HCT116 (cell line): ENCODE measurements around the gene NSMF. TPM values are rescaled to one million over a fixed set of nuclear protein-coding genes. Genes with fewer than 3 reads are reported as not detected.

Experiments
- ATAC-seq: fragments of 200-7000 bp; cut with Tn5 transposase; 2 replicates; pipeline ENCODE4 v1.9.1; 2020; ENCODE audit warnings: mild to moderate bottlenecking, moderate library complexity
- BruUV-seq: library from RNA; stranded (reverse); fragments of 400-500 nt; replicated peaks from 2 replicates; lab custom pipeline; 2021; lab: Mats Ljungman, UMichigan
- CTCF ChIA-PET: fragments of 300-600 bp; sonication (Branson Sonifier 250); formaldehyde crosslinking; loops from one replicate; lab custom pipeline; 2021; ENCODE audit warnings: antibody characterized with exemption; lab: Charles Lee
- POLR2A ChIA-PET: fragments of 300-600, 350-600 bp; sonication (Branson Sonifier 250); formaldehyde crosslinking; loops from one replicate; lab custom pipeline; 2021; ENCODE audit warnings: antibody characterized with exemption; lab: Charles Lee
- RAD21 ChIA-PET, 2 experiments: fragments of 300-600 bp; sonication (Branson Sonifier 250); formaldehyde crosslinking; loops; one replicate each; lab custom pipeline; 2023; ENCODE audit warnings: low total read pairs in 2 of 2; ENCODE audit not compliant: uncharacterized antibody in 2 of 2, unreplicated experiment in 2 of 2, low non-redundant PET in 1 of 2; lab: Charles Lee
- DNase-seq: peaks from one replicate; pipeline ENCODE4 v3.0.0-alpha.2; 2010; ENCODE audit warnings: low read depth, low spot score
- H2AFZ ChIP-seq: fragments of 200-600 bp; shearing (Covaris generic), sonication (generic); 2 replicates; pipeline ENCODE4 v1.6.1; 2017; ENCODE audit warnings: low read depth, mixed run types, mixed read lengths, antibody characterized with exemption, low read length; ENCODE audit not compliant: poor library complexity, severe bottlenecking
- H3K27ac ChIP-seq: 2 replicates; pipeline ENCODE4 v1.5.1; 2012; ENCODE audit warnings: low read depth, low read length
- H3K27me3 ChIP-seq: fragments of 200-600 bp; sonication (generic); 2 replicates; pipeline ENCODE4 v1.6.1; 2016; ENCODE audit warnings: mixed run types, low read length, mixed read lengths; ENCODE audit not compliant: insufficient read depth
- H3K36me3 ChIP-seq, 2 experiments: fragments of 200-500 bp in 1 of 2; fragments of 200-600 bp in 1 of 2; sonication (Bioruptor generic) in 1 of 2; sonication (generic) in 1 of 2; 2 replicates each; pipeline versions ENCODE4 v1.5.1 to v1.6.1; 2014 to 2016; ENCODE audit warnings: low read length in 2 of 2, inconsistent platforms in 1 of 2, mixed read lengths in 1 of 2, mixed run types in 1 of 2; ENCODE audit not compliant: insufficient read depth in 2 of 2, control insufficient read depth in 1 of 2
- H3K4me1 ChIP-seq, 2 experiments: fragments of 200-600 bp in 1 of 2; sonication (generic) in 1 of 2; 2 replicates each; pipeline versions ENCODE4 v1.5.1 to v1.6.1; 2012 to 2017; ENCODE audit warnings: low read length in 2 of 2, inconsistent platforms in 1 of 2, mild to moderate bottlenecking in 1 of 2, mixed read lengths in 1 of 2, mixed run types in 1 of 2, moderate library complexity in 1 of 2; ENCODE audit not compliant: insufficient read depth in 2 of 2, control insufficient read depth in 1 of 2
- H3K4me2 ChIP-seq: fragments of 200-600 bp; sonication (generic); 2 replicates; pipeline ENCODE4 v1.6.1; 2017; ENCODE audit warnings: mixed run types, low read length, mixed read lengths
- H3K4me3 ChIP-seq, 2 experiments: fragments of 200-600 bp in 1 of 2; sonication (generic) in 1 of 2; replicated peaks in 1 of 2; 2 replicates each; pipeline ENCODE4 v1.5.1; 2011 to 2016; ENCODE audit warnings: low read length in 2 of 2, control low read depth in 1 of 2, low read depth in 1 of 2, mild to moderate bottlenecking in 1 of 2, mixed read lengths in 1 of 2, mixed run types in 1 of 2
- H3K79me2 ChIP-seq: fragments of 200-600 bp; sonication (generic); 2 replicates; pipeline ENCODE4 v1.6.1; 2017; ENCODE audit warnings: mild to moderate bottlenecking, mixed run types, low read length, moderate library complexity, mixed read lengths; ENCODE audit not compliant: insufficient read depth
- H3K9ac ChIP-seq: fragments of 200-600 bp; sonication (generic); 2 replicates; pipeline ENCODE4 v1.6.1; 2016; ENCODE audit warnings: low read length, mixed read lengths
- H3K9me2 ChIP-seq: fragments of 200-600 bp; sonication (generic), shearing (Covaris generic); 2 replicates; pipeline ENCODE4 v1.6.1; 2017; ENCODE audit warnings: mixed run types, mild to moderate bottlenecking, moderate library complexity; ENCODE audit not compliant: insufficient read depth
- H3K9me3 ChIP-seq, 2 experiments: fragments of 200-500 bp in 1 of 2; fragments of 200-600 bp in 1 of 2; sonication (Bioruptor generic) in 1 of 2; sonication (generic) in 1 of 2; 2 replicates each; pipeline ENCODE4 v1.6.1; 2014 to 2017; ENCODE audit warnings: low read length in 2 of 2, mixed read lengths in 2 of 2, inconsistent platforms in 1 of 2, low read depth in 1 of 2, mild to moderate bottlenecking in 1 of 2, mixed run types in 1 of 2, moderate library complexity in 1 of 2; ENCODE audit not compliant: control insufficient read depth in 1 of 2, insufficient read depth in 1 of 2
- H4K20me1 ChIP-seq: fragments of 200-600 bp; sonication (generic), shearing (Covaris generic); 2 replicates; pipeline ENCODE4 v1.6.1; 2017; ENCODE audit warnings: mixed run types, mild to moderate bottlenecking, moderate library complexity; ENCODE audit not compliant: insufficient read depth
- CEBPB ChIP-seq: IDR thresholded peaks from 2 replicates; pipeline ENCODE4 v1.6.1; 2012; ENCODE audit warnings: low read depth
- EGR1 ChIP-seq: IDR thresholded peaks from 2 replicates; pipeline ENCODE4 v1.6.1; 2012; ENCODE audit warnings: low read depth
- ELF1 ChIP-seq: IDR thresholded peaks from 2 replicates; pipeline ENCODE4 v1.6.1; 2012; ENCODE audit warnings: low read depth, borderline replicate concordance
- JUND ChIP-seq: IDR thresholded peaks from 2 replicates; pipeline ENCODE4 v1.6.1; 2012
- SIN3A ChIP-seq: IDR thresholded peaks from 2 replicates; pipeline ENCODE4 v1.6.1; 2012; ENCODE audit warnings: low read depth
- TCF7L2 ChIP-seq: IDR thresholded peaks from 2 replicates; pipeline ENCODE4 v1.7.0; 2011; ENCODE audit warnings: borderline replicate concordance, inconsistent platforms; ENCODE audit not compliant: insufficient read depth, insufficient read length; ENCODE audit errors: extremely low read depth
- YY1 ChIP-seq: IDR thresholded peaks from 2 replicates; pipeline ENCODE4 v1.6.1; 2011; ENCODE audit warnings: low read length, low read depth, moderate library complexity, mild to moderate bottlenecking; ENCODE audit not compliant: insufficient replicate concordance; ENCODE audit errors: extremely low read depth
- intact Hi-C: fragments of 100-400 bp; cut with micrococcal nuclease; formaldehyde crosslinking; loops from 2 replicates; pipeline ENCODE4 v1.10.0; 2022
- microRNA-seq: library from miRNA; unstranded; fragments of <30 nt; microRNA quantifications from one replicate; pipeline ENCODE4, GENCODE V29; 2016; ENCODE audit warnings: borderline number of aligned reads
- total RNA-seq: library from RNA; stranded (reverse); gene quantifications from one replicate; pipeline ENCODE4 v1.2.1, GENCODE V29; 2021; ENCODE audit not compliant: unreplicated experiment
- TF ChIP-seq, protein P1 (sequence below): IDR thresholded peaks from 2 replicates; pipeline ENCODE4 v1.6.1; 2012; ENCODE audit warnings: low read depth

NSMF gene
- total RNA-seq, 1 experiment from 2014 or later = 81.9 TPM

DNA sequence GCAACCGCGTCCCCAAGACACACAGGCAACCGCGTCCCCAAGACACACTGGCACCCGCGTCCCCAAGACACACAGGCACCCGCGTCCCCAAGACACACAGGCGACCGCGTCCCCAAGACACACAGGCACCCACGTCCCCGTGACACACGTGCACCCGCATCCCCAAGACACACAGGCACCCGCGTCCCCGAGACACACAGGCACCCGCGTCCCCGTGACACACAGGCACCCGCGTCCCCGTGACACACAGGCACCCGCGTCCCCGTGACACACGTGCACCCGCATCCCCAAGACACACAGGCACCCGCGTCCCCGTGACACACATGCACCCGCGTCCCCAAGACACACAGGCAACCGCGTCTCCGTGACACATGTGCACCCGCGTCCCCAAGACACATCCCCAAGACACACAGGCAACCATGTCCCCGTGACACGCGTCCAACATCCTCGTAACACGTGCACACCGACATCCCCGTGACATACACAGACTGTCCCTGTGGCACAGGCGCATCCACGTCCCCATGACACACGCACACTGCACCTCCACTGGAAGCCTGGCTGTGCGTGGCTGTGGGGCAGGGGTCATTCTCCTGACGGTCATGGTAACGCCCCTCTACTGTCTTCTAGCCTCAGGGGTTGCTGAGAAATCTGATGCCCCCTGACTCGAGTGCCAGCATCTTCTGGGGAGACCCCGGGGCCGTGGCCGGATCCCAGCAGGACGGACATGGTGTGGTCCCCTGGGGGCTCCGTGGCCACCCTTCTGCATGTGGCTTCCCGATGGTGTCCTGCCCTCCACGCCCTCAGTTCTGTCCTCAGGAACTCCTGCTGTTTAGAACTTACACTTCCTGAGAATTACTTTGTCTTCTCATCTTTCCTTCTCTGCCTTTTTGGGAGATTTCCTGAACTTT is 60.3 kb downstream of the NSMF start (continued):
- TF ChIP-seq SIN3A (no peak), YY1 (no peak), JUND (no peak), EGR1 (no peak), ELF1 (no peak)
- TF ChIP-seq, protein P1, sequence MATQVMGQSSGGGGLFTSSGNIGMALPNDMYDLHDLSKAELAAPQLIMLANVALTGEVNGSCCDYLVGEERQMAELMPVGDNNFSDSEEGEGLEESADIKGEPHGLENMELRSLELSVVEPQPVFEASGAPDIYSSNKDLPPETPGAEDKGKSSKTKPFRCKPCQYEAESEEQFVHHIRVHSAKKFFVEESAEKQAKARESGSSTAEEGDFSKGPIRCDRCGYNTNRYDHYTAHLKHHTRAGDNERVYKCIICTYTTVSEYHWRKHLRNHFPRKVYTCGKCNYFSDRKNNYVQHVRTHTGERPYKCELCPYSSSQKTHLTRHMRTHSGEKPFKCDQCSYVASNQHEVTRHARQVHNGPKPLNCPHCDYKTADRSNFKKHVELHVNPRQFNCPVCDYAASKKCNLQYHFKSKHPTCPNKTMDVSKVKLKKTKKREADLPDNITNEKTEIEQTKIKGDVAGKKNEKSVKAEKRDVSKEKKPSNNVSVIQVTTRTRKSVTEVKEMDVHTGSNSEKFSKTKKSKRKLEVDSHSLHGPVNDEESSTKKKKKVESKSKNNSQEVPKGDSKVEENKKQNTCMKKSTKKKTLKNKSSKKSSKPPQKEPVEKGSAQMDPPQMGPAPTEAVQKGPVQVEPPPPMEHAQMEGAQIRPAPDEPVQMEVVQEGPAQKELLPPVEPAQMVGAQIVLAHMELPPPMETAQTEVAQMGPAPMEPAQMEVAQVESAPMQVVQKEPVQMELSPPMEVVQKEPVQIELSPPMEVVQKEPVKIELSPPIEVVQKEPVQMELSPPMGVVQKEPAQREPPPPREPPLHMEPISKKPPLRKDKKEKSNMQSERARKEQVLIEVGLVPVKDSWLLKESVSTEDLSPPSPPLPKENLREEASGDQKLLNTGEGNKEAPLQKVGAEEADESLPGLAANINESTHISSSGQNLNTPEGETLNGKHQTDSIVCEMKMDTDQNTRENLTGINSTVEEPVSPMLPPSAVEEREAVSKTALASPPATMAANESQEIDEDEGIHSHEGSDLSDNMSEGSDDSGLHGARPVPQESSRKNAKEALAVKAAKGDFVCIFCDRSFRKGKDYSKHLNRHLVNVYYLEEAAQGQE = no peak

DNA sequence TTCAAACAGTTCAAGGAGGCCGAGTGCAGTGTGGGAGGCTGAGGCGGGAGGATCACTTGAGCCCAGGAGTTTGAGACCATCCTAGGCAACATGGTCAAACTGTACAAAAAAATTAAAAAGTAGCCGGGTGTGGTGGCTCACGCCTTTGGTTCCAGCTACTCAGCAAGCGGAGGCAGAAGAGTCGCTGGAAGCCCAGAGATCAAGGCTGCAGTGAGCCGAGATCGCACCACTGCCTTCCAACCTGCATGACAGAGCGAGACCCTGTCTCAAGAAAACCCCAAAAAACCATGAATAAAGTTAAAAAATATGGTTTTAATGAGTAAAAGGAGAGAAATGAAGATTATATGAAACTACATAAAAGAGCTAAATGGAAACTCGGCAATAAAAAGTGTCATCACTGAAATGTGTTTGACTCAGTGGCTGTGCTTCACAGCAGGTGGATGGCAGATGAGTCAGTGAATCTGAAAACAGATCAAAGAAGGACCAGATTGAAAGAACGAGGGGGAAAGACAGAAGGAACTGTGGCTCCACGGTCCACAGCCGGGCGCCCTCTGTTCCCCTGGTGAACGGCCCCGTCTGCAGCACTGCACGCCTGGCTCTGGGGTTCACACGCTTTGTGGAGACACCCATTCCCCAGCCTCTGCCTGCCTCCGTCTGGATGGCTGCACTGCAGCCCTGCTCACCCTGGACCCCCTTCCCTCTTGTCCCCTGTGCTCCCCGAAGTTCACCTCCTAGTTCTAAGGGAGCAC is 61.3 kb downstream of the NSMF start:
- H3K4me3 ChIP-seq = no peak overlapping the region
- POLR2A ChIA-PET = no interaction called here
- no peak overlapping the region for H3K4me2 ChIP-seq
- no peaks in the 10 kb centered on the region for H3K9me3 ChIP-seq
- no peaks in the 10 kb centered on the region for H4K20me1 ChIP-seq
- no peak overlapping the region for H3K9ac ChIP-seq
- no peak overlapping the region for H2AFZ ChIP-seq
- no peaks in the 10 kb centered on the region for H3K36me3 ChIP-seq
- H3K4me1 ChIP-seq = peaks cover 0 to 11% of the 10 kb centered on the region in 2 experiments; a peak in 2 of 4 replicates
- CTCF ChIA-PET = no interaction called here
- no peak overlapping the region for H3K27ac ChIP-seq
- RAD21 ChIA-PET = no interaction called here
- H3K79me2 ChIP-seq = no peaks in the 10 kb centered on the region
- no TSS peak for BruUV-seq
- no peaks in the 10 kb centered on the region for H3K9me2 ChIP-seq
- TF ChIP-seq CEBPB (no peak), TCF7L2 (peak; percentile 16)
- DNase-seq = no peak
- H3K27me3 ChIP-seq = no peaks in the 10 kb centered on the region
- intact Hi-C loops = no loop called here
- no peak for ATAC-seq

Small RNA genes within 50 kb of the gene (microRNA-seq; reads per million reads assigned to microRNA genes)
- 5.2 reads per million, percentile 11 among the genes with 10 or more reads in this experiment for gene MIR7114

Other genes with a start within 250 kb of the NSMF start
- 26.1 TPM for gene RNF208, start 237.1 kb downstream of the NSMF start, total RNA-seq
- 4.3 TPM for gene CYSRT1, start 234.2 kb downstream of the NSMF start, total RNA-seq
- gene RNF224, start 231.8 kb downstream of the NSMF start, total RNA-seq = 0.30 TPM
- 0.15 TPM for gene SLC34A3, start 228.4 kb downstream of the NSMF start, total RNA-seq
- 502 TPM for gene TUBB4B, start 218.0 kb downstream of the NSMF start, total RNA-seq
- gene STPG3, start 208.0 kb downstream of the NSMF start, total RNA-seq = not detected
- gene NELFB, start 204.0 kb downstream of the NSMF start, total RNA-seq = 86.4 TPM
- gene TOR4A, start 181.6 kb downstream of the NSMF start, total RNA-seq = 34.0 TPM
- 22.2 TPM for gene NRARP, start 157.1 kb downstream of the NSMF start, total RNA-seq
- 25.4 TPM for gene EXD3, start 36.2 kb downstream of the NSMF start, total RNA-seq
- gene NOXA1, start 35.9 kb downstream of the NSMF start, total RNA-seq = 13.2 TPM
- gene ENTPD8, start 18.0 kb downstream of the NSMF start, total RNA-seq = 1.7 TPM
- 1.8 TPM for gene PNPLA7, start 91.1 kb upstream of the NSMF start, total RNA-seq
- 69.5 TPM for gene MRPL41, start 92.5 kb upstream of the NSMF start, total RNA-seq
- gene DPH7, start 119.6 kb upstream of the NSMF start, total RNA-seq = 54.4 TPM
- 57.4 TPM for gene ZMYND19, start 131.2 kb upstream of the NSMF start, total RNA-seq
- gene ARRDC1, start 146.4 kb upstream of the NSMF start, total RNA-seq = 82.8 TPM
- gene EHMT1, start 159.7 kb upstream of the NSMF start, total RNA-seq = 86.1 TPM